GM23338 (cell line): Measurements from ENCODE around the gene USP3. TPM values are rescaled to one million over a fixed set of nuclear protein-coding genes. Genes with fewer than 3 reads are reported as not detected.

ENCODE experiments used
- ATAC-seq: fragments of 200-7000 bp; cut with Tn5 transposase; 3 replicates; pipeline ENCODE4 v1.9.1; 2020
- DNase-seq: peaks from one replicate; pipeline ENCODE4 v3.0.0-alpha.2; 2015; ENCODE audit warnings: low spot score
- H2AFZ ChIP-seq: fragments of 200-600 bp; sonication (generic); 2 replicates; pipeline ENCODE4 v1.8.0; 2016; ENCODE audit warnings: antibody characterized with exemption, mild to moderate bottlenecking, moderate library complexity
- H3F3A ChIP-seq: fragments of 200-600 bp; sonication (generic); replicated peaks from 2 replicates; pipeline ENCODE4 v1.8.0; 2017; ENCODE audit warnings: antibody characterized with exemption, mixed run types, low read depth
- H3K27ac ChIP-seq: fragments of 200-600 bp; sonication (generic); 2 replicates; pipeline ENCODE4 v1.6.1; 2016; ENCODE audit warnings: low read depth
- H3K27me3 ChIP-seq: fragments of 200-600 bp; sonication (generic); 2 replicates; pipeline ENCODE4 v1.8.0; 2016; ENCODE audit warnings: mild to moderate bottlenecking, mixed run types, moderate library complexity; ENCODE audit not compliant: insufficient read depth
- H3K36me3 ChIP-seq: fragments of 200-600 bp; sonication (generic); 2 replicates; pipeline ENCODE4 v1.8.0; 2016; ENCODE audit warnings: mild to moderate bottlenecking; ENCODE audit not compliant: insufficient read depth
- H3K4me1 ChIP-seq: fragments of 200-600 bp; sonication (generic); 2 replicates; pipeline ENCODE4 v1.8.0; 2016; ENCODE audit warnings: mild to moderate bottlenecking, moderate library complexity; ENCODE audit not compliant: insufficient read depth
- H3K4me2 ChIP-seq: fragments of 200-600 bp; sonication (generic); 2 replicates; pipeline ENCODE4 v1.7.1; 2017; ENCODE audit warnings: mixed run types
- H3K4me3 ChIP-seq: fragments of 200-600 bp; sonication (generic); 2 replicates; pipeline ENCODE4 v1.6.1; 2016; ENCODE audit warnings: mixed run types
- H3K79me2 ChIP-seq: fragments of 200-600 bp; sonication (generic); replicated peaks from 2 replicates; pipeline ENCODE4 v1.8.0; 2017; ENCODE audit warnings: mild to moderate bottlenecking; ENCODE audit not compliant: insufficient read depth
- H3K9me2 ChIP-seq: fragments of 200-600 bp; sonication (generic); 2 replicates; pipeline ENCODE4 v1.8.0; 2017; ENCODE audit not compliant: insufficient read depth
- H4K20me1 ChIP-seq: fragments of 200-600 bp; sonication (generic); replicated peaks from 2 replicates; pipeline ENCODE4 v1.8.0; 2017; ENCODE audit warnings: mild to moderate bottlenecking; ENCODE audit not compliant: insufficient read depth
- H3K27ac Mint-ChIP-seq: 2 replicates; pipeline ENCODE4 v1.8.0; 2020; ENCODE audit warnings: inconsistent platforms, mild to moderate bottlenecking, moderate library complexity, mixed read lengths
- H3K27me3 Mint-ChIP-seq: 3 replicates; pipeline ENCODE4 v1.8.0; 2022; ENCODE audit warnings: low read depth, mild to moderate bottlenecking, moderate library complexity, mixed read lengths, inconsistent platforms; ENCODE audit not compliant: insufficient read depth, poor library complexity
- H3K36me3 Mint-ChIP-seq: 3 replicates; pipeline ENCODE4 v1.8.0; 2021; ENCODE audit warnings: low read depth, mild to moderate bottlenecking, inconsistent platforms, moderate library complexity, mixed read lengths
- H3K4me1 Mint-ChIP-seq: 3 replicates; pipeline ENCODE4 v1.8.0; 2020; ENCODE audit warnings: mild to moderate bottlenecking, inconsistent platforms, mixed read lengths
- H3K4me3 Mint-ChIP-seq: 3 replicates; pipeline ENCODE4 v1.8.0; 2021; ENCODE audit warnings: moderate library complexity, mild to moderate bottlenecking, inconsistent platforms, mixed read lengths
- H3K9me3 Mint-ChIP-seq: 3 replicates; pipeline ENCODE4 v1.8.0; 2020; ENCODE audit warnings: moderate library complexity, mild to moderate bottlenecking, inconsistent platforms, mixed read lengths
- CREB1 ChIP-seq: fragments of 250-450 bp; sonication (Bioruptor Pico); IDR thresholded peaks from 2 replicates; pipeline ENCODE4 v1.5.0; 2020; ENCODE audit warnings: low read depth, mild to moderate bottlenecking, moderate library complexity
- EZH2phosphoT487 ChIP-seq: fragments of 200-600 bp; sonication (generic); IDR thresholded peaks from one replicate; pipeline ENCODE4 v1.8.1; 2018; ENCODE audit warnings: antibody characterized with exemption; ENCODE audit not compliant: unreplicated experiment
- JUNB ChIP-seq: IDR thresholded peaks from one replicate; pipeline ENCODE4 v1.6.1; 2016; ENCODE audit warnings: antibody characterized with exemption; ENCODE audit not compliant: unreplicated experiment
- NANOG ChIP-seq: IDR thresholded peaks from 2 replicates; pipeline ENCODE4 v1.6.1; 2016; ENCODE audit warnings: antibody characterized with exemption, borderline replicate concordance
- POLR2AphosphoS5 ChIP-seq: IDR thresholded peaks from 2 replicates; pipeline ENCODE4 v1.6.1; 2016; ENCODE audit warnings: antibody characterized with exemption, low read depth
- STAT1 ChIP-seq: IDR thresholded peaks from one replicate; pipeline ENCODE4 v1.6.1; 2016; ENCODE audit warnings: antibody characterized with exemption; ENCODE audit not compliant: unreplicated experiment
- ZNF114 ChIP-seq: fragments of 250-450 bp; sonication (Bioruptor Pico); IDR thresholded peaks from 2 replicates; pipeline ENCODE4 v1.5.0; 2020; ENCODE audit warnings: mild to moderate bottlenecking, moderate library complexity
- ZNF331 ChIP-seq: fragments of 250-450 bp; sonication (Bioruptor Pico); IDR thresholded peaks from 2 replicates; pipeline ENCODE4 v1.5.0; 2020; ENCODE audit warnings: low read depth, mild to moderate bottlenecking, moderate library complexity
- polyA plus RNA-seq: library from polyadenylated mRNA; unstranded; fragments of >200 nt; fragmentation: Nextera tagmentation; extraction: Ambion mirVana; gene quantifications from 2 replicates; pipeline ENCODE4 v1.2.1, GENCODE V29; 2016
- total RNA-seq: library from RNA; depleted of rRNA; stranded (reverse); fragments of >200 nt; shearing (Covaris generic); gene quantifications from 2 replicates; pipeline ENCODE4 v1.2.3, GENCODE V29; 2014
- TF ChIP-seq, protein P1 (sequence below): fragments of 250-450 bp; sonication (Bioruptor Pico); IDR thresholded peaks from 2 replicates; pipeline ENCODE4 v1.5.0; 2020; ENCODE audit warnings: mild to moderate bottlenecking, moderate library complexity
- TF ChIP-seq, protein P2 (sequence below): IDR thresholded peaks from 2 replicates; pipeline ENCODE4 v1.6.1; 2016; ENCODE audit warnings: antibody characterized with exemption
- TF ChIP-seq, protein P3 (sequence below), 2 experiments: fragments of 200-600 bp in 1 of 2; sonication (generic) in 1 of 2; conservative IDR thresholded peaks; 2 replicates each; pipeline versions ENCODE4 v1.5.1 to v1.6.1; 2016 to 2017; ENCODE audit warnings: antibody characterized with exemption in 2 of 2, low read depth in 2 of 2, mild to moderate bottlenecking in 2 of 2, moderate library complexity in 1 of 2

Gene USP3
- total and polyA plus RNA-seq, 2 experiments from 2014 or later, result 9.7 to 9.9 TPM

DNA sequence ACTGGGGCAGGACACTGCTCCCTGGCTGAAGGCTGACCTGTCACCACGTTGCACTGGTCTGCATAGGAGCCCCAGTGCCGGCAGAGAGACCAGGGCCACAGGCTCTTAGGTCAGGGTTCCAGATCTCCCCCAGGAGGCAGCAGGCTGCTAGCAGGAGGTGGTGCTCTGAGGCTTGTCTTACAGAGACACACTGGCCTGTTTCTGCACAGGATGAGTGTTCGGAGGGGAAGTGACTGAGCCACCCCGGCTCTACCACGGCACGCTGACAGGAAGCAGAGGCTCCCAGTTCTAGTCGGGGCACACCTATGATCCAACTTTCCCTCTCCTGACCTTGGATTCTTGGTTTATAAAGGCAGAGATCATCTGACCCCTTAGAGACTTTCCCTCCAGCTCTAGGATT is 101.4 kb downstream of the USP3 start (continued):
- TF ChIP-seq, protein P1, sequence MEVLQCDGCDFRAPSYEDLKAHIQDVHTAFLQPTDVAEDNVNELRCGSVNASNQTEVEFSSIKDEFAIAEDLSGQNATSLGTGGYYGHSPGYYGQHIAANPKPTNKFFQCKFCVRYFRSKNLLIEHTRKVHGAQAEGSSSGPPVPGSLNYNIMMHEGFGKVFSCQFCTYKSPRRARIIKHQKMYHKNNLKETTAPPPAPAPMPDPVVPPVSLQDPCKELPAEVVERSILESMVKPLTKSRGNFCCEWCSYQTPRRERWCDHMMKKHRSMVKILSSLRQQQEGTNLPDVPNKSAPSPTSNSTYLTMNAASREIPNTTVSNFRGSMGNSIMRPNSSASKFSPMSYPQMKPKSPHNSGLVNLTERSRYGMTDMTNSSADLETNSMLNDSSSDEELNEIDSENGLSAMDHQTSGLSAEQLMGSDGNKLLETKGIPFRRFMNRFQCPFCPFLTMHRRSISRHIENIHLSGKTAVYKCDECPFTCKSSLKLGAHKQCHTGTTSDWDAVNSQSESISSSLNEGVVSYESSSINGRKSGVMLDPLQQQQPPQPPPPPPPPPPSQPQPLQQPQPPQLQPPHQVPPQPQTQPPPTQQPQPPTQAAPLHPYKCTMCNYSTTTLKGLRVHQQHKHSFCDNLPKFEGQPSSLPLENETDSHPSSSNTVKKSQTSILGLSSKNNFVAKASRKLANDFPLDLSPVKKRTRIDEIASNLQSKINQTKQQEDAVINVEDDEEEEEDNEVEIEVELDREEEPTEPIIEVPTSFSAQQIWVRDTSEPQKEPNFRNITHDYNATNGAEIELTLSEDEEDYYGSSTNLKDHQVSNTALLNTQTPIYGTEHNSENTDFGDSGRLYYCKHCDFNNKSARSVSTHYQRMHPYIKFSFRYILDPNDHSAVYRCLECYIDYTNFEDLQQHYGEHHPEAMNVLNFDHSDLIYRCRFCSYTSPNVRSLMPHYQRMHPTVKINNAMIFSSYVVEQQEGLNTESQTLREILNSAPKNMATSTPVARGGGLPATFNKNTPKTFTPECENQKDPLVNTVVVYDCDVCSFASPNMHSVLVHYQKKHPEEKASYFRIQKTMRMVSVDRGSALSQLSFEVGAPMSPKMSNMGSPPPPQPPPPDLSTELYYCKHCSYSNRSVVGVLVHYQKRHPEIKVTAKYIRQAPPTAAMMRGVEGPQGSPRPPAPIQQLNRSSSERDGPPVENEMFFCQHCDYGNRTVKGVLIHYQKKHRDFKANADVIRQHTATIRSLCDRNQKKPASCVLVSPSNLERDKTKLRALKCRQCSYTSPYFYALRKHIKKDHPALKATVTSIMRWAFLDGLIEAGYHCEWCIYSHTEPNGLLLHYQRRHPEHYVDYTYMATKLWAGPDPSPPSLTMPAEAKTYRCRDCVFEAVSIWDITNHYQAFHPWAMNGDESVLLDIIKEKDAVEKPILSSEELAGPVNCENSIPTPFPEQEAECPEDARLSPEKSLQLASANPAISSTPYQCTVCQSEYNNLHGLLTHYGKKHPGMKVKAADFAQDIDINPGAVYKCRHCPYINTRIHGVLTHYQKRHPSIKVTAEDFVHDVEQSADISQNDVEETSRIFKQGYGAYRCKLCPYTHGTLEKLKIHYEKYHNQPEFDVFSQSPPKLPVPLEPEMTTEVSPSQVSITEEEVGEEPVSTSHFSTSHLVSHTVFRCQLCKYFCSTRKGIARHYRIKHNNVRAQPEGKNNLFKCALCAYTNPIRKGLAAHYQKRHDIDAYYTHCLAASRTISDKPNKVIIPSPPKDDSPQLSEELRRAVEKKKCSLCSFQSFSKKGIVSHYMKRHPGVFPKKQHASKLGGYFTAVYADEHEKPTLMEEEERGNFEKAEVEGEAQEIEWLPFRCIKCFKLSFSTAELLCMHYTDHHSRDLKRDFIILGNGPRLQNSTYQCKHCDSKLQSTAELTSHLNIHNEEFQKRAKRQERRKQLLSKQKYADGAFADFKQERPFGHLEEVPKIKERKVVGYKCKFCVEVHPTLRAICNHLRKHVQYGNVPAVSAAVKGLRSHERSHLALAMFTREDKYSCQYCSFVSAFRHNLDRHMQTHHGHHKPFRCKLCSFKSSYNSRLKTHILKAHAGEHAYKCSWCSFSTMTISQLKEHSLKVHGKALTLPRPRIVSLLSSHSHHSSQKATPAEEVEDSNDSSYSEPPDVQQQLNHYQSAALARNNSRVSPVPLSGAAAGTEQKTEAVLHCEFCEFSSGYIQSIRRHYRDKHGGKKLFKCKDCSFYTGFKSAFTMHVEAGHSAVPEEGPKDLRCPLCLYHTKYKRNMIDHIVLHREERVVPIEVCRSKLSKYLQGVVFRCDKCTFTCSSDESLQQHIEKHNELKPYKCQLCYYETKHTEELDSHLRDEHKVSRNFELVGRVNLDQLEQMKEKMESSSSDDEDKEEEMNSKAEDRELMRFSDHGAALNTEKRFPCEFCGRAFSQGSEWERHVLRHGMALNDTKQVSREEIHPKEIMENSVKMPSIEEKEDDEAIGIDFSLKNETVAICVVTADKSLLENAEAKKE (CRISPR knock-in tag), result no peak
- TF ChIP-seq, protein P2, sequence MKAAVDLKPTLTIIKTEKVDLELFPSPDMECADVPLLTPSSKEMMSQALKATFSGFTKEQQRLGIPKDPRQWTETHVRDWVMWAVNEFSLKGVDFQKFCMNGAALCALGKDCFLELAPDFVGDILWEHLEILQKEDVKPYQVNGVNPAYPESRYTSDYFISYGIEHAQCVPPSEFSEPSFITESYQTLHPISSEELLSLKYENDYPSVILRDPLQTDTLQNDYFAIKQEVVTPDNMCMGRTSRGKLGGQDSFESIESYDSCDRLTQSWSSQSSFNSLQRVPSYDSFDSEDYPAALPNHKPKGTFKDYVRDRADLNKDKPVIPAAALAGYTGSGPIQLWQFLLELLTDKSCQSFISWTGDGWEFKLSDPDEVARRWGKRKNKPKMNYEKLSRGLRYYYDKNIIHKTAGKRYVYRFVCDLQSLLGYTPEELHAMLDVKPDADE, result no peak
- TF ChIP-seq EZH2phosphoT487 (no peak), CREB1 (CRISPR knock-in tag) (no peak)

DNA sequence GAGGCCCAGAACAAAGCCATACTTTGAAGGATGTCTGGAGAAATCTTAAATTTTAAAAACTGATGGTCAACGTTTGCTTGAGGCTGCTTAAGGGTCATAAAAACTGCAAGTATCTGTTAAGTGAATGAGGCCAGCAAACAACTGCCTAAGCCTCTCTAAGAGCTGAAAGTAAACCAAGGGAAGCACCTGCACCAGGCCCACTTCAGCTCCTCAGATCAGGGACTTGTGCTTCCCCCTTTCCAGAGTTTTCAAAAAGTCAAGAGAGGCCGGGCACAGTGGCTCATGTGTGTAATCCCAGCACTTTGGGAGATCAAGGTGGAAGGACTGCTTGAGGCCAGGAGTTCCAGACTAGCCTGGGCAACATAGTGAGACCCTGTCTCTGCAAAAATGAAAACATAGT is 101.9 kb downstream of the USP3 start:
- no peaks in the 10 kb centered on the region for H3K9me3 Mint-ChIP-seq
- DNase-seq (no peak), ATAC-seq (no peak)
- peaks cover 6% of the 10 kb centered on the region for H3K4me1 ChIP-seq
- no peak overlapping the region for H3K4me3 ChIP-seq
- peaks cover 14% of the 10 kb centered on the region for H3K4me1 Mint-ChIP-seq
- H2AFZ ChIP-seq, result no peak overlapping the region
- TF ChIP-seq JUNB (no peak), NANOG (no peak), CREB1 (CRISPR knock-in tag) (no peak), ZNF331 (CRISPR knock-in tag) (no peak), STAT1 (no peak), EZH2phosphoT487 (no peak), ZNF114 (CRISPR knock-in tag) (no peak), POLR2AphosphoS5 (no peak)
- TF ChIP-seq, protein P2, result no peak
- TF ChIP-seq, protein P3, sequence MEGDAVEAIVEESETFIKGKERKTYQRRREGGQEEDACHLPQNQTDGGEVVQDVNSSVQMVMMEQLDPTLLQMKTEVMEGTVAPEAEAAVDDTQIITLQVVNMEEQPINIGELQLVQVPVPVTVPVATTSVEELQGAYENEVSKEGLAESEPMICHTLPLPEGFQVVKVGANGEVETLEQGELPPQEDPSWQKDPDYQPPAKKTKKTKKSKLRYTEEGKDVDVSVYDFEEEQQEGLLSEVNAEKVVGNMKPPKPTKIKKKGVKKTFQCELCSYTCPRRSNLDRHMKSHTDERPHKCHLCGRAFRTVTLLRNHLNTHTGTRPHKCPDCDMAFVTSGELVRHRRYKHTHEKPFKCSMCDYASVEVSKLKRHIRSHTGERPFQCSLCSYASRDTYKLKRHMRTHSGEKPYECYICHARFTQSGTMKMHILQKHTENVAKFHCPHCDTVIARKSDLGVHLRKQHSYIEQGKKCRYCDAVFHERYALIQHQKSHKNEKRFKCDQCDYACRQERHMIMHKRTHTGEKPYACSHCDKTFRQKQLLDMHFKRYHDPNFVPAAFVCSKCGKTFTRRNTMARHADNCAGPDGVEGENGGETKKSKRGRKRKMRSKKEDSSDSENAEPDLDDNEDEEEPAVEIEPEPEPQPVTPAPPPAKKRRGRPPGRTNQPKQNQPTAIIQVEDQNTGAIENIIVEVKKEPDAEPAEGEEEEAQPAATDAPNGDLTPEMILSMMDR (conservative IDR thresholded peaks at IDR 0.05; ENCODE audit: low read depth in 2 of 2), result no peak
- H3K36me3 Mint-ChIP-seq, result no peaks in the 10 kb centered on the region
- H4K20me1 ChIP-seq, result no peaks in the 10 kb centered on the region
- H3K27me3 Mint-ChIP-seq, result peaks cover 21% of the 10 kb centered on the region
- no peaks in the 10 kb centered on the region for H3K9me2 ChIP-seq
- no peak overlapping the region for H3K4me3 Mint-ChIP-seq
- no peaks in the 10 kb centered on the region for H3K36me3 ChIP-seq
- no peaks in the 10 kb centered on the region for H3K79me2 ChIP-seq
- no peaks in the 10 kb centered on the region for H3F3A ChIP-seq
- no peak overlapping the region for H3K4me2 ChIP-seq
- H3K27me3 ChIP-seq, result peaks cover 26% of the 10 kb centered on the region
- H3K27ac Mint-ChIP-seq, result no peak overlapping the region
- no peak overlapping the region for H3K27ac ChIP-seq
